ENCODE measurements around the gene MAGEA9B.

- TF ChIP-seq PATZ1 (CRISPR knock-in tag; IDR thresholded peaks at IDR 0.05; ENCODE audit: borderline replicate concordance) (no peak), ZFP3 (CRISPR knock-in tag; IDR thresholded peaks at IDR 0.05) (no peak), PPARA (CRISPR knock-in tag; IDR thresholded peaks at IDR 0.05; ENCODE audit: borderline replicate concordance) (no peak), CSRNP3 (CRISPR knock-in tag; IDR thresholded peaks at IDR 0.05) (no peak), OSR1 (CRISPR knock-in tag; IDR thresholded peaks at IDR 0.05) (no peak), ARNTL (CRISPR knock-in tag; IDR thresholded peaks at IDR 0.05; ENCODE audit: borderline replicate concordance, low read depth) (no peak), BACH2 (CRISPR knock-in tag; IDR thresholded peaks at IDR 0.05; ENCODE audit: borderline replicate concordance) (no peak), ZC3H10 (CRISPR knock-in tag; IDR thresholded peaks at IDR 0.05) (no peak)
These were observed 41.0 kb upstream of the MAGEA9B start for GRCh38 chrX:149628280-149628679.

All from SK-N-SH treated with all-trans-retinoic acid at 6 μM for 48 hours (cell line).